Kidney (tissue), 14 donors: ENCODE results near the gene RFX8. TPM values are rescaled to one million over a fixed set of nuclear protein-coding genes. Genes with fewer than 3 reads are reported as not detected.

Source experiments
- DNase-seq, 5 donors: peaks; one replicate each; pipeline ENCODE4 v3.0.0-alpha.2; 2013 to 2020
- FAIRE-seq: peaks from 2 replicates; lab custom pipeline; 2012; peaks lifted over from hg19 to GRCh38; lab: Jason Lieb, UNC
- H3K27ac ChIP-seq, 2 donors: one replicate each; pipeline ENCODE4 v1.7.0; 2013; ENCODE audit warnings: low read depth in 2 of 2, low read length in 2 of 2, inconsistent platforms in 1 of 2
- H3K27me3 ChIP-seq: one replicate; pipeline ENCODE4 v1.7.1; 2013; ENCODE audit warnings: low read length, inconsistent platforms; ENCODE audit not compliant: control insufficient read depth, insufficient read depth
- H3K36me3 ChIP-seq, 3 donors: one replicate each; pipeline versions ENCODE4 v1.7.0 to v1.7.1; 2013; ENCODE audit warnings: low read length in 3 of 3, control low read depth in 1 of 3, inconsistent platforms in 1 of 3; ENCODE audit not compliant: insufficient read depth in 3 of 3, control insufficient read depth in 2 of 3
- H3K4me1 ChIP-seq, 3 donors: one replicate each; pipeline versions ENCODE4 v1.7.0 to v1.7.1; 2013; ENCODE audit warnings: low read length in 3 of 3, inconsistent platforms in 1 of 3, low read depth in 1 of 3; ENCODE audit not compliant: control insufficient read depth in 2 of 3, insufficient read depth in 2 of 3
- H3K4me3 ChIP-seq, 3 donors: one replicate each; pipeline versions ENCODE4 v1.7.0 to v1.8.1; 2013; ENCODE audit warnings: low read length in 3 of 3, control low read depth in 1 of 3, inconsistent platforms in 1 of 3
- H3K9ac ChIP-seq, 3 donors: one replicate each; pipeline versions ENCODE4 v1.7.0 to v1.7.1; 2013; ENCODE audit warnings: low read length in 3 of 3, control low read depth in 1 of 3, inconsistent platforms in 1 of 3
- H3K9me3 ChIP-seq, 3 donors: one replicate each; pipeline versions ENCODE4 v1.7.0 to v1.7.1; 2013; ENCODE audit warnings: low read length in 3 of 3, control low read depth in 1 of 3, inconsistent platforms in 1 of 3; ENCODE audit not compliant: control insufficient read depth in 2 of 3, insufficient read depth in 1 of 3
- intact Hi-C: fragments of 100-400 bp; cut with DNase I; formaldehyde crosslinking; loops from one replicate; pipeline ENCODE4 v1.11.1; 2022
- polyA plus RNA-seq: library from polyadenylated mRNA; stranded (reverse); fragments of 350-450 nt; fragmentation: Illumina TruSeq; extraction: RNeasy Lipid Tissue Mini Kit (QIAGEN cat#74804); gene quantifications from one replicate; pipeline ENCODE4 v1.2.3, GENCODE V29; 2014; ENCODE audit warnings: low read depth, low replicate concordance; ENCODE audit not compliant: insufficient read depth
- total RNA-seq: library from RNA; stranded (reverse); fragmentation: NEBNext Ultra II Directional; extraction: Animal tissue kit (Norgen Biotek cat#: 25700); gene quantifications from one replicate; pipeline ENCODE4 v1.2.1, GENCODE V29; 2021
- TF ChIP-seq, protein P1 (sequence below): IDR thresholded peaks from 3 replicates; pipeline ENCODE4 v1.5.1; 2012; ENCODE audit warnings: mild to moderate bottlenecking, moderate library complexity, borderline replicate concordance; ENCODE audit not compliant: insufficient read depth; ENCODE audit errors: extremely low read depth
- donor health status: control.
- donor health status: control.
- donor health status: control.
- donor health status: control.
- donor health status: control.
- donor health status: DM: yes; HTN: yes; CAD: no.
- donor health status: Normal renal cell carcinoma (clear cell type).

The RFX8 gene
- total and polyA plus RNA-seq, 2 donors from 2014 or later, result 0.28 TPM; not detected in 1

GRCh38 chr2:101429453-101429852 lies 45.5 kb downstream of the RFX8 start:
- no peak overlapping the region for H3K4me3 ChIP-seq
- H3K9me3 ChIP-seq, result no peaks in the 10 kb centered on the region
- no peak overlapping the region for H3K9ac ChIP-seq
- DNase-seq, result no peak
- H3K4me1 ChIP-seq, result no peaks in the 10 kb centered on the region
- no peak for FAIRE-seq
- intact Hi-C loops, result no loop called here
- no peaks in the 10 kb centered on the region for H3K36me3 ChIP-seq
- H3K27ac ChIP-seq, result no peak overlapping the region
- no peaks in the 10 kb centered on the region for H3K27me3 ChIP-seq
- TF ChIP-seq, protein P1, sequence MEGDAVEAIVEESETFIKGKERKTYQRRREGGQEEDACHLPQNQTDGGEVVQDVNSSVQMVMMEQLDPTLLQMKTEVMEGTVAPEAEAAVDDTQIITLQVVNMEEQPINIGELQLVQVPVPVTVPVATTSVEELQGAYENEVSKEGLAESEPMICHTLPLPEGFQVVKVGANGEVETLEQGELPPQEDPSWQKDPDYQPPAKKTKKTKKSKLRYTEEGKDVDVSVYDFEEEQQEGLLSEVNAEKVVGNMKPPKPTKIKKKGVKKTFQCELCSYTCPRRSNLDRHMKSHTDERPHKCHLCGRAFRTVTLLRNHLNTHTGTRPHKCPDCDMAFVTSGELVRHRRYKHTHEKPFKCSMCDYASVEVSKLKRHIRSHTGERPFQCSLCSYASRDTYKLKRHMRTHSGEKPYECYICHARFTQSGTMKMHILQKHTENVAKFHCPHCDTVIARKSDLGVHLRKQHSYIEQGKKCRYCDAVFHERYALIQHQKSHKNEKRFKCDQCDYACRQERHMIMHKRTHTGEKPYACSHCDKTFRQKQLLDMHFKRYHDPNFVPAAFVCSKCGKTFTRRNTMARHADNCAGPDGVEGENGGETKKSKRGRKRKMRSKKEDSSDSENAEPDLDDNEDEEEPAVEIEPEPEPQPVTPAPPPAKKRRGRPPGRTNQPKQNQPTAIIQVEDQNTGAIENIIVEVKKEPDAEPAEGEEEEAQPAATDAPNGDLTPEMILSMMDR, result no peak

DNA sequence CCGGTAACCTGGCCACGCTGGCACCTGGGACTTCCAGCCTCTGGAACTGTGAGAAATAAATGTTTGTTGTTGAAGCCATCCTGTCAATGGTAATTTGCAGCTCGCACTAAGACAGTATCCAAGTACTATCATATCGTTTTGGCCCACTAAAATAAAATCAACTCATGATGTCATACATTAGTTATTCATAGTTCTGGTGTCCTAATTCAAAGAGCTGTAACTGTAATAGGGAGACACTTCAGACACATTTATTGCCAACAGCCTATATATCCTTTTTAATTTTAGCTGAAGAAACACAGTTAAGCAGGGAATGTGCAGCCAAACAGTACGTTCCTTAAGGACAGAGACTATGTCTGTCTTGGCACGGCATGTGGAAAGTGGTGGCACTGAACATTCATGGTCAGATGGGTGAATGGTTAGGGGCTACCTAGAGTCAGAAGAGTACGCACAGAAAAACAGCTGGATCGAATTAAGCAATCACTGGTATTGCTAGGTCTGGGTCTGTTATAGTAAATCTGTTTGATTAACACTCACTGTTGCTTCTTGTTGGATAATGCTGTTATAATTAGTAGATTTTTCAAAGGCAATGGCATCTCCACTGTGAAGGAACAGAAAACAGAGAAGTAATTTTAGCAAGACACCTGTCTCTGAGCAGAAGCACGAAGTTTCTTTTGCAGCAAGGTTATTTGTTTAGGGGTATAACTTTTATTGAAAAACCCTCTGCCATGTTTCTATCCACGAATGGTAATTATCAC lies 46.3 kb downstream of the RFX8 start:
- Histone ChIP-seq H3K9me3 (no peaks in the 10 kb centered on the region), H3K27me3 (no peaks in the 10 kb centered on the region), H3K9ac (no peak overlapping the region), H3K27ac (no peak overlapping the region), H3K36me3 (no peaks in the 10 kb centered on the region), H3K4me3 (no peak overlapping the region), H3K4me1 (no peaks in the 10 kb centered on the region)
- intact Hi-C loops, result no loop called here
- DNase-seq (no peak), FAIRE-seq (no peak)
- TF ChIP-seq, protein P1, result no peak

- no peak overlapping the region for H3K4me3 ChIP-seq
- no peak overlapping the region for H3K27ac ChIP-seq
- TF ChIP-seq, protein P1, result no peak
- DNase-seq (no peak), FAIRE-seq (no peak)
- no peak overlapping the region for H3K9ac ChIP-seq
- no peaks in the 10 kb centered on the region for H3K4me1 ChIP-seq
- no peaks in the 10 kb centered on the region for H3K9me3 ChIP-seq
- intact Hi-C loops, result no loop called here
- H3K36me3 ChIP-seq, result no peaks in the 10 kb centered on the region
- no peaks in the 10 kb centered on the region for H3K27me3 ChIP-seq
These were observed 47.2 kb downstream of the RFX8 start for GRCh38 chr2:101427743-101428142.
